ENCODE measurements around the gene CASP6. TPM values are rescaled to one million over a fixed set of nuclear protein-coding genes. Genes with fewer than 3 reads are reported as not detected.

CASP6 gene
- total RNA-seq, 4 donors from 2014 or later = 10.8 to 24.2 (median 19.9) TPM

- no peak for DNase-seq (ENCODE audit: low spot score in 2 of 2)
- no peak overlapping the region for H3K4me3 ChIP-seq (ENCODE audit: low read depth, poor library complexity, severe bottlenecking)
- intact Hi-C loops (cut with DNase I; ENCODE audit: low total_unique reads) = no loop called here
- 77 to 83% methylated on average over 6 of the region's 6 CpGs for WGBS, 2 donors
- TF ChIP-seq CTCF (IDR thresholded peaks at IDR 0.05) (no peak), POLR2A (IDR thresholded peaks at IDR 0.05) (no peak)
These were observed 44.3 kb downstream of the CASP6 start for GRCh38 chr4:109658871-109659410.

GRCh38 chr4:109657854-109658418, 45.3 kb downstream of the CASP6 start:
- no peak for DNase-seq (ENCODE audit: low spot score in 2 of 2)
- intact Hi-C loops (cut with DNase I; ENCODE audit: low total_unique reads) = no loop called here
- 79 to 90% methylated on average over 9 of the region's 9 CpGs for WGBS, 2 donors
- TF ChIP-seq POLR2A (IDR thresholded peaks at IDR 0.05) (no peak), CTCF (IDR thresholded peaks at IDR 0.05) (no peak)
- H3K4me3 ChIP-seq (ENCODE audit: low read depth, poor library complexity, severe bottlenecking) = no peak overlapping the region

GRCh38 chr4:109655396-109655795, 47.8 kb downstream of the CASP6 start:
- intact Hi-C loops (cut with DNase I; ENCODE audit: low total_unique reads) = no loop called here
- no peak for DNase-seq (ENCODE audit: low spot score in 2 of 2)
- no peak overlapping the region for H3K4me3 ChIP-seq (ENCODE audit: low read depth, poor library complexity, severe bottlenecking)
- 71 to 75% methylated on average over 6 of the region's 6 CpGs for WGBS, 2 donors
- TF ChIP-seq CTCF (IDR thresholded peaks at IDR 0.05) = no peak
- TF ChIP-seq POLR2A (IDR thresholded peaks at IDR 0.05) = no peak

- intact Hi-C loops (cut with DNase I; ENCODE audit: low total_unique reads) = no loop called here
These were observed 53.4 kb downstream of the CASP6 start for GRCh38 chr4:109649872-109650271.

GRCh38 chr4:109648997-109649575, 54.2 kb downstream of the CASP6 start:
- WGBS, 2 donors = 90 to 91% methylated on average over 2 of the region's 2 CpGs
- no peak for DNase-seq (ENCODE audit: low spot score in 2 of 2)
- H3K4me3 ChIP-seq (ENCODE audit: low read depth, poor library complexity, severe bottlenecking) = no peak overlapping the region
- TF ChIP-seq CTCF (IDR thresholded peaks at IDR 0.05) = no peak
- TF ChIP-seq POLR2A (IDR thresholded peaks at IDR 0.05) = no peak
- intact Hi-C loops (cut with DNase I; ENCODE audit: low total_unique reads) = no loop called here

More at GRCh38 chr4:109649872-109650271, 53.4 kb downstream of the CASP6 start:
- TF ChIP-seq POLR2A (IDR thresholded peaks at IDR 0.05) (no peak), CTCF (IDR thresholded peaks at IDR 0.05) (no peak)
- H3K4me3 ChIP-seq (ENCODE audit: low read depth, poor library complexity, severe bottlenecking) = no peak overlapping the region
- no peak for DNase-seq (ENCODE audit: low spot score in 2 of 2)
- 92 to 94% methylated on average over 1 of the region's 1 CpG for WGBS, 2 donors
